K562 (cell line): ENCODE results near the gene PDZD8. TPM values are rescaled to one million over a fixed set of nuclear protein-coding genes. Genes with fewer than 3 reads are reported as not detected.

Experiments
- ATAC-seq: fragments of 200-7000 bp; cut with Tn5 transposase; 3 replicates; pipeline ENCODE4 v1.9.1; 2020; ENCODE audit warnings: moderate library complexity
- BruUV-seq: library from RNA; stranded (reverse); fragments of 400-500 nt; replicated peaks from 2 replicates; lab custom pipeline; 2021; lab: Mats Ljungman, UMichigan
- CTCF ChIA-PET: fragments of 300-600 bp; formaldehyde crosslinking; extraction: SDS; loops from one replicate; lab custom pipeline; 2021; ENCODE audit warnings: low intra/inter-chr PET ratio; lab: Yijun Ruan, JAX
- POLR2A ChIA-PET: fragments of 300-600, 350-650 bp; sonication (Branson Sonifier 250); formaldehyde crosslinking; extraction: SDS; loops from one replicate; lab custom pipeline; 2021; ENCODE audit warnings: antibody characterized with exemption, inconsistent platforms; lab: Yijun Ruan, JAX
- DNase-seq, 4 experiments: peaks; one replicate each; pipeline versions ENCODE4 v3.0.0 to v3.0.0-alpha.2; 2011 to 2018; ENCODE audit warnings: low spot score in 3 of 4, mixed read lengths in 3 of 4; ENCODE audit errors: extremely low read depth in 1 of 4
- FAIRE-seq: peaks from 2 replicates; lab custom pipeline; 2011; peaks lifted over from hg19 to GRCh38; lab: Jason Lieb, UNC
- H2AFZ ChIP-seq: 2 replicates; pipeline ENCODE4 v1.6.0; 2011; ENCODE audit warnings: low read depth, low read length, control low read depth, inconsistent platforms
- H3K27ac ChIP-seq: fragments of 200-600 bp; 3 replicates; pipeline ENCODE4 v1.8.0; 2011; ENCODE audit warnings: low read depth, mild to moderate bottlenecking, control low read depth, inconsistent platforms, low read length, moderate library complexity, mixed read lengths; ENCODE audit errors: extremely low read depth
- H3K27me3 ChIP-seq, 2 experiments: fragments of 300-600 bp in 1 of 2; 2 replicates in 1 of 2; 3 replicates in 1 of 2; pipeline versions ENCODE4 v1.6.0 to v1.8.0; 2011; ENCODE audit warnings: inconsistent platforms in 2 of 2, low read length in 2 of 2, mild to moderate bottlenecking in 1 of 2, mixed read lengths in 1 of 2, moderate library complexity in 1 of 2; ENCODE audit not compliant: control insufficient read depth in 2 of 2, insufficient read depth in 2 of 2
- H3K36me3 ChIP-seq: fragments of 300-600 bp; 3 replicates; pipeline ENCODE4 v1.8.0; 2011; ENCODE audit warnings: mild to moderate bottlenecking, low read length, inconsistent platforms; ENCODE audit not compliant: control insufficient read depth, insufficient read depth
- H3K4me1 ChIP-seq, 2 experiments: fragments of 200-600 bp in 1 of 2; replicated peaks in 1 of 2; 2 replicates in 1 of 2; 3 replicates in 1 of 2; pipeline versions ENCODE4 v1.5.1 to v1.8.0; 2011; ENCODE audit warnings: inconsistent platforms in 2 of 2, low read length in 2 of 2, mild to moderate bottlenecking in 1 of 2, mixed read lengths in 1 of 2, moderate library complexity in 1 of 2; ENCODE audit not compliant: control insufficient read depth in 2 of 2, insufficient read depth in 2 of 2
- H3K4me2 ChIP-seq: 2 replicates; pipeline ENCODE4 v1.6.1; 2011; ENCODE audit warnings: low read length, control low read depth, inconsistent platforms, mixed read lengths; ENCODE audit not compliant: insufficient read depth
- H3K4me3 ChIP-seq: fragments of 200-600 bp; sonication (generic), shearing (Covaris generic); 2 replicates; pipeline ENCODE4 v1.5.1; 2016; ENCODE audit warnings: control low read depth, inconsistent platforms
- H3K79me2 ChIP-seq: fragments of 200-600 bp; 3 replicates; pipeline ENCODE4 v1.8.0; 2011; ENCODE audit warnings: low read length, inconsistent platforms; ENCODE audit not compliant: control insufficient read depth, insufficient read depth
- H3K9ac ChIP-seq, 2 experiments: 2 replicates each; pipeline versions ENCODE4 v1.6.0 to v1.6.1; 2011; ENCODE audit warnings: low read depth in 2 of 2, low read length in 2 of 2, control low read depth in 1 of 2, inconsistent platforms in 1 of 2, mild to moderate bottlenecking in 1 of 2, mixed read lengths in 1 of 2; ENCODE audit not compliant: insufficient read depth in 1 of 2
- H3K9me1 ChIP-seq: one replicate; pipeline ENCODE4 v1.6.0; 2011; ENCODE audit warnings: inconsistent platforms, mild to moderate bottlenecking, low read length, moderate library complexity; ENCODE audit not compliant: control insufficient read depth, insufficient read depth
- H3K9me3 ChIP-seq: replicated peaks from 2 replicates; pipeline ENCODE4 v1.5.1; 2011; ENCODE audit warnings: low read depth, low read length, inconsistent platforms; ENCODE audit not compliant: control insufficient read depth, insufficient read depth
- H4K20me1 ChIP-seq: replicated peaks from 2 replicates; pipeline ENCODE4 v1.6.1; 2011; ENCODE audit warnings: low read length, inconsistent platforms, mixed read lengths; ENCODE audit not compliant: control insufficient read depth, insufficient read depth
- CSDE1 ChIP-seq, 2 experiments: fragments of 450-650 bp; IDR thresholded peaks; 2 replicates each; pipeline ENCODE4 v1.6.1; 2016; ENCODE audit warnings: mild to moderate bottlenecking in 1 of 2
- ELF2 ChIP-seq: fragments of 250-450 bp; sonication (Bioruptor Pico); IDR thresholded peaks from 2 replicates; pipeline ENCODE4 v1.5.0; 2021; ENCODE audit warnings: mild to moderate bottlenecking
- ESRRB ChIP-seq: fragments of 250-450 bp; sonication (Bioruptor Pico); IDR thresholded peaks from 2 replicates; pipeline ENCODE4 v1.5.0; 2020; ENCODE audit warnings: mild to moderate bottlenecking, moderate library complexity, borderline replicate concordance
- HMGN3 ChIP-seq: IDR thresholded peaks from 2 replicates; pipeline ENCODE4 v1.6.1; 2011; ENCODE audit warnings: borderline replicate concordance, low read depth, mild to moderate bottlenecking, mixed read lengths, low read length; ENCODE audit not compliant: insufficient read length; ENCODE audit errors: extremely low read depth
- MTA1 ChIP-seq: fragments of 450-650 bp; IDR thresholded peaks from 2 replicates; pipeline ENCODE4 v1.6.1; 2017; ENCODE audit warnings: borderline replicate concordance
- NFIC ChIP-seq: fragments of 450-650 bp; IDR thresholded peaks from 2 replicates; pipeline ENCODE4 v1.6.1; 2017; ENCODE audit warnings: mild to moderate bottlenecking, inconsistent platforms
- SMC3 ChIP-seq: conservative IDR thresholded peaks from 2 replicates; pipeline ENCODE4 v1.6.1; 2011; ENCODE audit warnings: low read depth, low read length, improper control_type of control experiment; ENCODE audit not compliant: insufficient read depth
- SNIP1 ChIP-seq: fragments of 450-650 bp; IDR thresholded peaks from 2 replicates; pipeline ENCODE4 v1.7.1; 2017; ENCODE audit warnings: low read depth, mild to moderate bottlenecking
- SOX6 ChIP-seq: fragments of 450-650 bp; IDR thresholded peaks from 2 replicates; pipeline ENCODE4 v1.6.1; 2014; ENCODE audit warnings: mild to moderate bottlenecking
- SREBF2 ChIP-seq: sonication (generic); formaldehyde crosslinking; IDR thresholded peaks from 2 replicates; pipeline ENCODE4 v1.4.0; 2020; ENCODE audit warnings: mild to moderate bottlenecking, missing genetic modification reagents
- TCFL5 ChIP-seq: fragments of 250-450 bp; sonication (Bioruptor Pico); conservative IDR thresholded peaks from 2 replicates; pipeline ENCODE4 v1.6.1; 2021; ENCODE audit warnings: mild to moderate bottlenecking, moderate library complexity, matching md5 sums
- U2AF1 ChIP-seq: fragments of 200-400 bp; formaldehyde crosslinking; optimal IDR thresholded peaks from 2 replicates; pipeline ENCODE3; 2017; ENCODE audit warnings: mild to moderate bottlenecking, low read depth, low read length, moderate library complexity
- ZNF830 ChIP-seq: fragments of 250-450 bp; sonication (Bioruptor Pico); IDR thresholded peaks from 2 replicates; pipeline ENCODE4 v1.5.0; 2021; ENCODE audit warnings: mild to moderate bottlenecking
- in situ Hi-C: fragments of 300-500 bp; cut with MboI; formaldehyde crosslinking; loops from 4 replicates; pipeline ENCODE4 v1.15.0; 2018; ENCODE audit warnings: inconsistent platforms, mixed read lengths
- intact Hi-C: fragments of 100-400 bp; cut with micrococcal nuclease; formaldehyde crosslinking; loops from 2 replicates; pipeline ENCODE4 v1.14.2; 2022
- polyA plus RNA-seq, 8 experiments: library from polyadenylated mRNA; depleted of rRNA in 4 of 8; stranded (reverse) in 5 of 8; unstranded in 3 of 8; fragments of >200 nt; fragmentation: Nextera tagmentation in 2 of 8; fragmentation: Illumina TruSeq in 1 of 8; extraction: Ambion mirVana in 2 of 8; extraction: Trizol in 1 of 8; gene quantifications; 2 replicates each; pipeline versions ENCODE4 v1.2.1 to v1.2.3, GENCODE V29; 2011 to 2014; ENCODE audit warnings: inconsistent platforms in 1 of 8, missing spikeins in 1 of 8
- total RNA-seq, 7 experiments: library from RNA; depleted of rRNA in 6 of 7; stranded (reverse); fragments of >200 nt in 6 of 7; fragmentation: Illumina TruSeq in 2 of 7; extraction: Trizol in 2 of 7; gene quantifications; 2 replicates each; pipeline versions ENCODE4 v1.2.1 to v1.2.3, GENCODE V29; 2011 to 2021; ENCODE audit warnings: low replicate concordance in 1 of 7

Gene PDZD8
- total and polyA plus RNA-seq, 9 of the 15 experiments (the other 6 are each of a cell fraction or from before 2014, with no cell fraction given), result 5.5 to 53.4 (median 36.8) TPM

GRCh38 chr10:117327262-117327661 lies 48.0 kb downstream of the PDZD8 start:
- H3K36me3 ChIP-seq, result peaks cover 24% of the 10 kb centered on the region; the same call in 2 of the 3 replicates
- peaks cover 91% of the 10 kb centered on the region for H3K79me2 ChIP-seq
- H3K4me2 ChIP-seq, result no peak overlapping the region
- in situ Hi-C loops (no loop called here), intact Hi-C loops (loop anchor here (10.0 kb wide), 1 partner anchor 118 kb away; no protein-coding TSS in a partner anchor)
- H3K9ac ChIP-seq, result no peak overlapping the region
- no peak for FAIRE-seq
- no peaks in the 10 kb centered on the region for H3K9me1 ChIP-seq
- H3K27ac ChIP-seq, result no peak overlapping the region
- H3K4me3 ChIP-seq, result no peak overlapping the region
- ChIA-PET POLR2A (interaction anchor here (0.6 to 0.9 kb wide), 2 partner anchors 15 to 111 kb away, joined by 3 read pairs; no protein-coding TSS in a partner anchor), CTCF (no interaction called here)
- ATAC-seq, result no peak
- DNase-seq, result no peak
- no TSS peak for BruUV-seq
- no peak overlapping the region for H2AFZ ChIP-seq
- 0 out of 2 replicates have a peak, but pooled peaks cover 8% of the 10 kb centered on the region for H4K20me1 ChIP-seq
- TF ChIP-seq SNIP1, result no peak
- no peak for TF ChIP-seq ELF2
- TF ChIP-seq SMC3, result no peak
- TF ChIP-seq U2AF1, result no peak
- no peak for TF ChIP-seq CSDE1 (IDR thresholded peaks at IDR 0.05)
- TF ChIP-seq TCFL5, result no peak
- TF ChIP-seq SREBF2, result no peak
- no peak for TF ChIP-seq HMGN3
- TF ChIP-seq NFIC, result no peak
- no peak for TF ChIP-seq SOX6
- TF ChIP-seq ZNF830 (CRISPR knock-in tag), result no peak
- TF ChIP-seq ESRRB, result no peak
- TF ChIP-seq MTA1, result no peak
- no peaks in the 10 kb centered on the region for H3K9me3 ChIP-seq
- no peaks in the 10 kb centered on the region for H3K27me3 ChIP-seq
- H3K4me1 ChIP-seq, result no peaks in the 10 kb centered on the region
